Mesenchymal stem cell (in vitro differentiated cells and primary cell): ENCODE data around the gene BTRC.
"Not testable (repeated sequence)": the region's sequence is repeated elsewhere in the genome, so short reads cannot be mapped to it uniquely, and the experiment has no call there.

Experiments
- DNase-seq: peaks from one replicate; pipeline ENCODE4 v3.0.0-alpha.2; 2013
- H2AFZ ChIP-seq: one replicate; pipeline ENCODE4 v1.6.1; 2013; ENCODE audit warnings: low read depth, mild to moderate bottlenecking, control low read depth, inconsistent platforms, low read length, moderate library complexity
- H2AK5ac ChIP-seq: 2 replicates; pipeline ENCODE4 v1.6.1; 2013; ENCODE audit warnings: low read length, moderate library complexity, mild to moderate bottlenecking, inconsistent platforms; ENCODE audit not compliant: severe bottlenecking
- H2BK120ac ChIP-seq: one replicate; pipeline ENCODE4 v1.6.1; 2013; ENCODE audit warnings: low read depth, mild to moderate bottlenecking, inconsistent platforms, low read length, moderate library complexity
- H2BK12ac ChIP-seq, 2 experiments: one replicate each; pipeline ENCODE4 v1.6.1; 2013; ENCODE audit warnings: inconsistent platforms in 2 of 2, low read length in 2 of 2, mild to moderate bottlenecking in 2 of 2, moderate library complexity in 2 of 2, control low read depth in 1 of 2
- H2BK15ac ChIP-seq: one replicate; pipeline ENCODE4 v1.6.1; 2013; ENCODE audit warnings: mild to moderate bottlenecking, low read depth, inconsistent platforms; ENCODE audit not compliant: poor library complexity, severe bottlenecking
- H2BK5ac ChIP-seq: 2 replicates; pipeline ENCODE4 v1.6.1; 2013; ENCODE audit warnings: low read depth, mild to moderate bottlenecking, low read length, control low read depth, inconsistent platforms; ENCODE audit not compliant: poor library complexity, severe bottlenecking
- H3K14ac ChIP-seq, 2 experiments: one replicate each; pipeline ENCODE4 v1.6.1; 2013; ENCODE audit warnings: inconsistent platforms in 2 of 2, low read length in 2 of 2, control low read depth in 1 of 2, mild to moderate bottlenecking in 1 of 2, moderate library complexity in 1 of 2
- H3K18ac ChIP-seq, 2 experiments: one replicate each; pipeline ENCODE4 v1.6.1; 2013; ENCODE audit warnings: inconsistent platforms in 2 of 2, low read length in 2 of 2, control low read depth in 1 of 2, low read depth in 1 of 2, mild to moderate bottlenecking in 1 of 2
- H3K23ac ChIP-seq, 2 experiments: one replicate each; pipeline ENCODE4 v1.6.1; 2013; ENCODE audit warnings: inconsistent platforms in 2 of 2, low read length in 2 of 2, mild to moderate bottlenecking in 2 of 2, moderate library complexity in 2 of 2, control low read depth in 1 of 2
- H3K27ac ChIP-seq: 2 replicates; pipeline ENCODE4 v1.5.1; 2013; ENCODE audit warnings: mild to moderate bottlenecking, moderate library complexity, low read length, control low read depth, inconsistent platforms; ENCODE audit not compliant: poor library complexity, severe bottlenecking
- H3K27me3 ChIP-seq, 2 experiments: 2 replicates each; pipeline versions ENCODE4 v1.6.1 to v1.7.0; 2013; ENCODE audit warnings: low read length in 2 of 2, mild to moderate bottlenecking in 2 of 2, moderate library complexity in 2 of 2, control low read depth in 1 of 2, inconsistent platforms in 1 of 2; ENCODE audit not compliant: control insufficient read depth in 1 of 2, insufficient read depth in 1 of 2
- H3K36me3 ChIP-seq, 2 experiments: 2 replicates each; pipeline versions ENCODE4 v1.6.1 to v1.7.0; 2013; ENCODE audit warnings: low read length in 2 of 2, control low read depth in 1 of 2, inconsistent platforms in 1 of 2, low read depth in 1 of 2, mild to moderate bottlenecking in 1 of 2; ENCODE audit not compliant: insufficient read depth in 2 of 2, control insufficient read depth in 1 of 2
- H3K4ac ChIP-seq, 2 experiments: one replicate each; pipeline ENCODE4 v1.6.1; 2013; ENCODE audit warnings: inconsistent platforms in 2 of 2, low read length in 2 of 2, mild to moderate bottlenecking in 2 of 2, moderate library complexity in 2 of 2, control low read depth in 1 of 2, low read depth in 1 of 2
- H3K4me1 ChIP-seq: 2 replicates; pipeline ENCODE4 v1.6.1; 2013; ENCODE audit warnings: low read depth, low read length, control low read depth; ENCODE audit not compliant: control insufficient read depth, insufficient read depth
- H3K4me2 ChIP-seq: 2 replicates; pipeline ENCODE4 v1.6.1; 2013; ENCODE audit warnings: low read length, mild to moderate bottlenecking, inconsistent platforms; ENCODE audit not compliant: poor library complexity, severe bottlenecking
- H3K4me3 ChIP-seq, 2 experiments: 2 replicates each; pipeline versions ENCODE4 v1.5.1 to v1.7.0; 2013; ENCODE audit warnings: low read length in 2 of 2, mild to moderate bottlenecking in 2 of 2, control low read depth in 1 of 2, low read depth in 1 of 2; ENCODE audit not compliant: insufficient read depth in 1 of 2
- H3K79me1 ChIP-seq: replicated peaks from 2 replicates; pipeline ENCODE4 v1.6.1; 2013; ENCODE audit warnings: mild to moderate bottlenecking, control low read depth, low read length, inconsistent platforms; ENCODE audit not compliant: poor library complexity, severe bottlenecking
- H3K9ac ChIP-seq: 2 replicates; pipeline ENCODE4 v1.7.0; 2013; ENCODE audit warnings: mild to moderate bottlenecking, low read length, moderate library complexity
- H3K9me3 ChIP-seq: 2 replicates; pipeline ENCODE4 v1.7.0; 2013; ENCODE audit warnings: mild to moderate bottlenecking, low read length; ENCODE audit not compliant: control insufficient read depth
- H4K8ac ChIP-seq: one replicate; pipeline ENCODE4 v1.6.1; 2013; ENCODE audit warnings: inconsistent platforms, mild to moderate bottlenecking, low read length, moderate library complexity
- H4K91ac ChIP-seq: one replicate; pipeline ENCODE4 v1.6.1; 2013; ENCODE audit warnings: mild to moderate bottlenecking, low read length, inconsistent platforms
- WGBS: methylation state at CpG from one replicate; pipeline ENCODE4 v1.1.7; 2013; ENCODE audit warnings: mixed read lengths; 5-methylcytosine and 5-hydroxymethylcytosine counted together

Gene BTRC

GRCh38 chr10:101322266-101323108, 31.5 kb upstream of the BTRC start:
- Histone ChIP-seq H3K18ac (no peak overlapping the region), H3K27ac (no peak overlapping the region), H3K27me3 (peaks cover 74 to 83% of the 10 kb centered on the region in 2 experiments), H3K4me2 (no peak overlapping the region), H2BK5ac (no peak overlapping the region), H3K14ac (no peak overlapping the region), H2BK15ac (no peak overlapping the region), H3K4ac (no peak overlapping the region), H2AK5ac (no peak overlapping the region), H2BK12ac (no peak overlapping the region), H3K9ac (no peak overlapping the region), H2AFZ (no peak overlapping the region), H2BK120ac (no peak overlapping the region), H3K36me3 (no peaks in the 10 kb centered on the region), H4K91ac (no peak overlapping the region), H3K23ac (no peak overlapping the region), H4K8ac (no peak overlapping the region), H3K79me1 (no peaks in the 10 kb centered on the region), H3K4me3 (no peak overlapping the region), H3K4me1 (no peaks in the 10 kb centered on the region), H3K9me3 (no peaks in the 10 kb centered on the region)
- no peak for DNase-seq
- WGBS, result 85% methylated on average over 21 of the region's 21 CpGs

- Histone ChIP-seq H2BK120ac (no peak overlapping the region), H4K91ac (no peak overlapping the region), H2BK12ac (no peak overlapping the region), H3K9ac (no peak overlapping the region), H2BK15ac (no peak overlapping the region), H4K8ac (no peak overlapping the region), H2BK5ac (no peak overlapping the region), H3K18ac (no peak overlapping the region), H2AK5ac (no peak overlapping the region), H3K4me2 (no peak overlapping the region), H2AFZ (no peak overlapping the region), H3K14ac (no peak overlapping the region), H3K79me1 (no peaks in the 10 kb centered on the region), H3K27me3 (peaks cover 75% of the 10 kb centered on the region in 2 experiments), H3K4me1 (no peaks in the 10 kb centered on the region), H3K4ac (no peak overlapping the region), H3K36me3 (no peaks in the 10 kb centered on the region), H3K9me3 (no peaks in the 10 kb centered on the region), H3K23ac (no peak overlapping the region), H3K4me3 (no peak overlapping the region), H3K27ac (no peak overlapping the region)
- WGBS, result 81% methylated on average over 2 of the region's 2 CpGs
- DNase-seq, result no peak
Measured at GRCh38 chr10:101323495-101323894, 30.5 kb upstream of the BTRC start.

- not testable (repeated sequence) for H3K9me3 ChIP-seq, H3K14ac ChIP-seq, H4K91ac ChIP-seq, H2AFZ ChIP-seq, H3K4ac ChIP-seq, H3K4me3 ChIP-seq, H3K9ac ChIP-seq, H3K23ac ChIP-seq, H3K4me1 ChIP-seq, H3K4me2 ChIP-seq, H3K27ac ChIP-seq, H2BK15ac ChIP-seq, DNase-seq, H2BK120ac ChIP-seq, H4K8ac ChIP-seq, H2AK5ac ChIP-seq, H3K79me1 ChIP-seq, H3K18ac ChIP-seq, H2BK12ac ChIP-seq, H2BK5ac ChIP-seq, H3K36me3 ChIP-seq
- 68% methylated on average over 1 of the region's 1 CpG for WGBS
- H3K27me3 ChIP-seq, result peaks cover 55 to 78% of the 10 kb centered on the region in 2 experiments
Measured at GRCh38 chr10:101327454-101327853, 26.5 kb upstream of the BTRC start.

GRCh38 chr10:101329341-101330032, 24.5 kb upstream of the BTRC start:
- H3K9ac ChIP-seq, result no peak overlapping the region
- 87% methylated on average over 3 of the region's 3 CpGs for WGBS
- H3K4me1 ChIP-seq, result no peaks in the 10 kb centered on the region
- H3K36me3 ChIP-seq, result no peaks in the 10 kb centered on the region
- H3K27ac ChIP-seq, result no peak overlapping the region
- no peak overlapping the region for H2BK12ac ChIP-seq
- DNase-seq, result no peak
- no peak overlapping the region for H2AK5ac ChIP-seq
- H3K4ac ChIP-seq, result no peak overlapping the region
- H3K18ac ChIP-seq, result no peak overlapping the region
- H3K79me1 ChIP-seq, result no peaks in the 10 kb centered on the region
- H3K14ac ChIP-seq, result no peak overlapping the region
- H3K4me2 ChIP-seq, result no peak overlapping the region
- no peak overlapping the region for H2BK15ac ChIP-seq
- no peak overlapping the region for H3K23ac ChIP-seq
- peaks cover 48 to 67% of the 10 kb centered on the region in 2 experiments for H3K27me3 ChIP-seq
- H2BK5ac ChIP-seq, result no peak overlapping the region
- no peak overlapping the region for H4K91ac ChIP-seq
- H2AFZ ChIP-seq, result no peak overlapping the region
- no peak overlapping the region for H4K8ac ChIP-seq
- no peak overlapping the region for H3K4me3 ChIP-seq
- H2BK120ac ChIP-seq, result no peak overlapping the region
- H3K9me3 ChIP-seq, result no peaks in the 10 kb centered on the region
